Measurements from ENCODE around the gene NDUFB11.
"Not testable (repeated sequence)": the region's sequence is repeated elsewhere in the genome, so short reads cannot be mapped to it uniquely, and the experiment has no call there.

Gene NDUFB11

DNA sequence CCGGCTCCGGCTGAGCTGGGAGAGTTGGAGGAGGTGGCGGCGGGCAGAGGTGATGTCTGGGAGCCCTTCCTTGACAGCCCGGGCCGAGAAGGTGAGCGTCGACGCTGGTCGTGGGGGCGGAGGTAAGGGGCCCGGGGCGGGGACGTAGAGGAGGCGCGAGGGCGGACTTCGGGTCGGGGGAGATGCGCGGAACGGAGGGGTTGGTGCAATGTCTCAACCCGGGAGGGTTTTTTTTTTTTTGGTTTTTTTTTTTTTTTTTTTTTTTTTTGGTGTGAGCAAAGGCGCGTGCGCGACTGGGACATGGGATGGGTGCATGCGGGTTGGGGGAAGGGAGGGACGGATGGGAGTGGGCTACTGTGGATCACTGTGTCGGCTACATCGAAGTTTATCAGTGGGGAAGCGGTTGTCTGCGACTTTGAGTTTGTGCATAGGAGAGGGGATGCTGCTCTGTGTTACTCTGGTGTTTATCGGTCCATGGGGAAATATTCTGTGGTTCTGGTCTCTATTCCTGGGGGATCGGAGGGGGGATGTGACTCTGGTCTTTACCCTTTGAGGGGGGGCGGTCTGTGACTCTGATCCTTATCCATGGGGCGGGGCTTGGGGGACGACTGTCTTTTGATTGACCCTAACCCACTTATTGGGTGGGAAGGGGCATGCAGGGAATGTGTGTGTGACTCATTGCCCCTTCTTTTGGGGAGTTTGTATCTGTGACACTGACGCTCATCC lies 1.1 kb upstream of the NDUFB11 start:
- DNase-seq, result peak in 1 of 2 donors; percentile 18

- DNase-seq, result peak in 1 of 2 donors; percentile 18
Observed at GRCh38 chrX:47143894-47144625, 442 bp downstream of the NDUFB11 start.

DNA sequence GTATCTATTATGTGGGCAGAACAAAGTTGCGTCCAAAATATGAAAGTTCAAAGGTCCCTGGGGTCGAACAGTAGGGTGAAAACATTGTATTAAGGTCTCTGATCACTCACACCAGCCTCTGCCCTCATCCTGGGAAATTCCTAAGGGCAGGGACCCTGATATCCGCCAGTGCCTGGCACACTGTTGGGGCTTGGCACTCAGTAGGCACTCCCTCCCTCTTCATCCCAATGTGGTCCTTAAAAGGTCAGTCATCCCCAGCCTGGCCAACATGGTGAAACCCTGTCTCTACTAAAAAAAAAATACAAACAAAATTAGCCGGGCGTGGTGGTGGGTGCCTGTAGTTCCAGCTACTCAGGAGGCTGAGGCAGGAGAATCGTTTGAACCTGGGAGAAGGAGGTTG lies 6.3 kb downstream of the NDUFB11 start:
- no peak for DNase-seq

- DNase-seq, result not testable (repeated sequence)
Observed at GRCh38 chrX:47135650-47136049, 8.9 kb downstream of the NDUFB11 start.

- DNase-seq, result no peak
Observed at GRCh38 chrX:47133493-47133892, 11.0 kb downstream of the NDUFB11 start.

GRCh38 chrX:47129899-47130358 lies 14.6 kb downstream of the NDUFB11 start:
- DNase-seq, result no peak

DNA sequence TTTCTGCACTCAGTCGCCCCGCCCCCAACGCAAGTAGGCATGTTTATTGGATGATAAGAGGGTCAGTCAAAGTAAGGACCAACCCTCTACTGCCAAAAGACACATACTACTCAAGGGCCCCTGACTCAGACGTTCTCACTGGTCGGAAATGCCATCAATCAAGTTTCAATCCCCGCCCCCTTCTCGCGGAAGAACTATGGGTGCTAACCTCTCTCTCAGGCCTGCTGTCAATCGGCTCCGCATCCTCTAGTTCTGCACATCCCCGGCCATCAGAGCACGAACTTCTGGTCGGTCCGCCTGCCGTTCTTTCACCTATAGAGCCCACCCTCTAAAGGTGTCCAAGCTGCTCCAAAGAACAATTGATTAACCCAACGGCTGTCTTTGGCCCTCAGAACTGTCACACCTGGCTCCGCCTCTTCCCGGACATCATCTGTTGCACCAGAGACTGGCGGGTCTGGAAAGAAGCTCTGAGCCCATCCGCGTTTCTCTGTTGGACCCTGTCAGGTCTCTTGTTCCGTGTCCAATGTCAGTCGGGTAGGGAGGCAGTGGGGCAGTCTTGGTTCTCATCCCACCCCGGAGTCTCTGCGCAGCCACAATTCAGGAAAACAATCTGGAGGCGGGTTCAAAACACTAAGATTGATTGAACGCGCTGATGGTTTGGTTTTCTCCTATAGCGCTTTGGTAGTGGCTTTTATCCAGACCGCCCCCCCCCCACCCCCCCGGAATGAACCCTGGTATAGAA lies 15.2 kb downstream of the NDUFB11 start:
- peak; percentile 85 to 87 for DNase-seq

GRCh38 chrX:47124466-47124865 lies 20.0 kb downstream of the NDUFB11 start:
- DNase-seq, result not testable (repeated sequence)

DNA sequence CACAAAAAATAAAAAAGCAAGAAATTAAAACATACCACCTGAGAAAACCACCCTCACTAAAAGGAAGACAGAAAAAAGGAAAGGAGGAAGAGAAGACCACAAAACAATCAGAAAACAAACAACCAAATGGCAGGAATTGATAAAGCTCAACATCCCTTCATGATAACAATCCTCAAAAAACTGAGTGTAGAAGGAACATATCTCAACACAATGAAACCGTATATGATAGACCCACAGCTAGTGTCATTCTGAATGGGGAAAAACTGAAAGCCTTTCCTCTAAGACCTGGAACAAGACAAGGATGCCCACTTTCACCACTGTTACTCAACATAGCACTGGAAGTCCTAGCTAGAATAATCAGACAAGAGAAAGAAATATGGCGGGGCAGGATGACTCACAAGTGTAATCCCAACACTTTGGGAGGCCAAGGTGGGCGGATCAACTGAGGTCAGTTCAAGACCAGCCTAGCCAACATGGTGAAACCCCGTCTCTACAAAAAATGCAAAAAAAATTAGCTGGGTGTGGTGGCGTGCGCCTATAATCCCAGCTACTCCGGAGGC lies 27.9 kb downstream of the NDUFB11 start:
- not testable (repeated sequence) for DNase-seq

DNA sequence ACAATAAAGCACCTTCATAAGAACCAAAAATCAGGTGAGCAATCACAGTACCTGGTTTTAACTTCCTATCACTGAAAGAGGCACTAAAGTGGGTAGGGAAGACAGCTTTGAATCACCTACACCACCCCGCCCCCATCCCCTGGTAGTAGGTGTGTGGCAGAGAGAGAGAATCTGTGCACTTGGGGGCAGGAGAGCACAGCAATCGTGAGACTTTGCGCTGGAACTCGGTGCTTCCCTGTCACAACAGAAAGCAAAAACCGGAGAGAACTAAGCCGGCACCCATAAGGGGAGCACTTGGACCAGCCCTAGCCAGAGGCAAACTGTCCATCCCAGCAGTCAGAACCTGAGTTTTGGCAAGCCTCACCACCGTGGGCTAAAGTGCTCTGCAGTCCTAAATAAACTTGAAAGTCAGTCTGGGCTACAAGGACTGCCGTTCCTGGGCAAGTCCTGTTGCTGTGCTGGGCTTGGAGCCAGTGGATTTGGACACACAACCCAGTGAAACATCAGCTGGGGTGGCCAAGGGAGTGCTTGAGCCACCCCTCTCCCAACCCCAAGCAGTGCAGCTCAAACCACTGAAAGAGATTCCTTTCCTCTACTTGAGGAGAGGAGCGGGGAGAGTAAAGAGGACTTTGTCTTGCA lies 32.1 kb downstream of the NDUFB11 start:
- no peak for DNase-seq

- not testable (repeated sequence) for DNase-seq
Observed at GRCh38 chrX:47110936-47111615, 33.4 kb downstream of the NDUFB11 start.

DNA sequence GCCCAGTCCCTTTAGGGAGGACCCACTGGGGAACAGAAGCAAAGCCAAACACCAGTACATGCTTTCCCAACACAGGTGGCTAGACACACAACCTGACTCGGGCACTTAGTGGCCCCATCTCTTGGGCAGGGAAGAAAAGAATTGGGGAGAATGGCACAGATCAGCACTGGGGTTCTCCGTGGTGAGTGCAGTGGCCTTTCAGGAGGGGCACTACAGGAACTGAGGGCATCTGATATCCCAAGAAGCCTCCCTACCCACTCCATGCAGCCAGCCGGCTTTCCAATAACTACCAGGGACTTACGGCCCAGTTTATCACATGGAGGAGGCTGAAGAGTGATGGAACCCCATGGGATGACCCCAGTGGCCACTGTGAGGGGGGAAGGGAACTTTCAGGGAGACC lies 43.3 kb downstream of the NDUFB11 start:
- no peak for DNase-seq

GRCh38 chrX:47098338-47099094 lies 46.0 kb downstream of the NDUFB11 start:
- DNase-seq, result no peak

GRCh38 chrX:47097018-47097417 lies 47.5 kb downstream of the NDUFB11 start:
- DNase-seq, result no peak

- no peak for DNase-seq
Observed at GRCh38 chrX:47093860-47094259, 50.6 kb downstream of the NDUFB11 start.

GRCh38 chrX:47093248-47093647 lies 51.3 kb downstream of the NDUFB11 start:
- no peak for DNase-seq

All from stimulated activated CD4-positive, alpha-beta T cell treated with anti-CD3 and anti-CD28 coated beads, Interleukin-2, amount 100 ng/mL, for 24 hours (primary cell).